Gastrocnemius medialis (tissue), 4 donors: ENCODE measurements around the gene PDIA2. TPM values are rescaled to one million over a fixed set of nuclear protein-coding genes. Genes with fewer than 3 reads are reported as not detected.
A peak's percentile ranks its signal among the peaks of the same experiment; 100 is the strongest.

Experiments
- ATAC-seq, 2 donors: fragments of 150-250 bp; one replicate each; pipeline ENCODE4 v1.9.1; 2016
- DNase-seq, 2 donors: peaks; one replicate each; pipeline ENCODE4 v3.0.0-alpha.2; 2019
- H3K27ac ChIP-seq, 4 donors: fragments of 200-600 bp; sonication (generic); 1 replicate in 1 of 4; 2 replicates in 3 of 4; pipeline ENCODE4 v1.5.1; 2016 to 2018; ENCODE audit warnings: mild to moderate bottlenecking in 2 of 4, moderate library complexity in 1 of 4
- H3K27me3 ChIP-seq, 3 donors: fragments of 200-600 bp; sonication (generic) in 2 of 3; 1 replicate in 1 of 3; 2 replicates in 2 of 3; pipeline versions ENCODE4 v1.5.1 to v1.6.0; 2016 to 2019; ENCODE audit warnings: mild to moderate bottlenecking in 1 of 3, moderate library complexity in 1 of 3
- H3K36me3 ChIP-seq, 2 donors: fragments of 200-600 bp; sonication (generic) in 1 of 2; one replicate each; pipeline ENCODE4 v1.5.1; 2017 to 2018
- H3K4me1 ChIP-seq, 2 donors: fragments of 200-600 bp; sonication (generic) in 1 of 2; one replicate each; pipeline ENCODE4 v1.5.1; 2016 to 2017; ENCODE audit warnings: mild to moderate bottlenecking in 2 of 2
- H3K4me3 ChIP-seq, 4 donors: fragments of 200-600 bp; sonication (generic) in 3 of 4; 1 replicate in 1 of 4; 2 replicates in 3 of 4; pipeline ENCODE4 v1.5.1; 2016 to 2019; ENCODE audit warnings: mild to moderate bottlenecking in 2 of 4
- H3K9me3 ChIP-seq, 3 donors: fragments of 200-600 bp; sonication (generic) in 2 of 3; 1 replicate in 1 of 3; 2 replicates in 2 of 3; pipeline ENCODE4 v1.5.1; 2016 to 2019
- POLR2A ChIP-seq, 2 donors: fragments of 450-650 bp; IDR thresholded peaks; one replicate each; pipeline ENCODE4 v1.6.1; 2017; ENCODE audit warnings: antibody characterized with exemption in 2 of 2, mild to moderate bottlenecking in 2 of 2, moderate library complexity in 2 of 2
- in situ Hi-C, 4 donors: fragments of 200-750 bp; cut with MboI; loops; one replicate each; pipeline versions ENCODE4 v1.15.0 to v1.8.0; 2017; ENCODE audit warnings: low sequenced_read_pairs in 4 of 4
- intact Hi-C: fragments of 100-400 bp; cut with DNase I; formaldehyde crosslinking; loops from one replicate; pipeline ENCODE4 v1.15.1; 2023; ENCODE audit warnings: low total_unique reads
- total RNA-seq, 4 donors: library from RNA; depleted of rRNA; stranded (reverse); fragments of >200 nt; gene quantifications; one replicate each; pipeline versions ENCODE4 v1.1.0 to v1.2.3, GENCODE V29; 2016
- TF ChIP-seq, protein P1 (sequence below), 5 experiments: fragments of 450-650 bp in 3 of 5; fragments of 200-600 bp in 2 of 5; sonication (generic) in 2 of 5; IDR thresholded peaks in 4 of 5; conservative IDR thresholded peaks in 1 of 5; 1 replicate in 4 of 5; 2 replicates in 1 of 5; pipeline ENCODE4 v1.5.1; 2016 to 2019; ENCODE audit warnings: antibody characterized with exemption in 5 of 5, mild to moderate bottlenecking in 3 of 5, moderate library complexity in 3 of 5

The PDIA2 gene
- total RNA-seq, 4 donors from 2014 or later, result 2.2 TPM; not detected in 3

DNA sequence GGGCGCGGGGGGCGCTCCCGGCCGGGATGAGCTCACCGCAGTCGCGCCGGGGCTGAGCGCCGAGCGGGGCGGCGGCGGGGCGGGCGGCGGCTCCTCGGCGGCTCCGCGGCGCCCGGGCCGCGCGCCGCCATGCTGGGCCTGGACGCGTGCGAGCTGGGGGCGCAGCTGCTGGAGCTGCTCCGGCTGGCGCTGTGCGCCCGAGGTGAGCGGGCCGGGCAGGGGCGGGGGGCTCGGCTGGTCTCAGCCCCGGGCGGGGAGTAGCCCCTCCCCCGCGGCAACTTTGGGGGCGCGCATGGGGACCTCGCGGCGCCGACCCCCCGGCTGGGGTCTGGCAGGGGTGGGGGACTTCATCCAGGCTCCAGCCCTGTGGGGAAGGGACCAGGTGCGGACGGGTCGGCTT is 2.4 kb upstream of the PDIA2 start, which contains the start of gene ARHGDIG:
Gene ARHGDIG (plus strand): TSS at position 40 of the 400 bp plus-strand sequence. CDS start 90 bp downstream, at position 130.
- H3K27me3 ChIP-seq, result peaks cover 0 to 18% (median 12%) of the 10 kb centered on the region in 3 donors
- TF ChIP-seq, protein P1, sequence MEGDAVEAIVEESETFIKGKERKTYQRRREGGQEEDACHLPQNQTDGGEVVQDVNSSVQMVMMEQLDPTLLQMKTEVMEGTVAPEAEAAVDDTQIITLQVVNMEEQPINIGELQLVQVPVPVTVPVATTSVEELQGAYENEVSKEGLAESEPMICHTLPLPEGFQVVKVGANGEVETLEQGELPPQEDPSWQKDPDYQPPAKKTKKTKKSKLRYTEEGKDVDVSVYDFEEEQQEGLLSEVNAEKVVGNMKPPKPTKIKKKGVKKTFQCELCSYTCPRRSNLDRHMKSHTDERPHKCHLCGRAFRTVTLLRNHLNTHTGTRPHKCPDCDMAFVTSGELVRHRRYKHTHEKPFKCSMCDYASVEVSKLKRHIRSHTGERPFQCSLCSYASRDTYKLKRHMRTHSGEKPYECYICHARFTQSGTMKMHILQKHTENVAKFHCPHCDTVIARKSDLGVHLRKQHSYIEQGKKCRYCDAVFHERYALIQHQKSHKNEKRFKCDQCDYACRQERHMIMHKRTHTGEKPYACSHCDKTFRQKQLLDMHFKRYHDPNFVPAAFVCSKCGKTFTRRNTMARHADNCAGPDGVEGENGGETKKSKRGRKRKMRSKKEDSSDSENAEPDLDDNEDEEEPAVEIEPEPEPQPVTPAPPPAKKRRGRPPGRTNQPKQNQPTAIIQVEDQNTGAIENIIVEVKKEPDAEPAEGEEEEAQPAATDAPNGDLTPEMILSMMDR (IDR thresholded peaks at IDR 0.05 in 4 of 5, conservative IDR thresholded peaks at IDR 0.05 in 1 of 5), result no peak
- TF ChIP-seq POLR2A (IDR thresholded peaks at IDR 0.05), result no peak
- no peaks in the 10 kb centered on the region for H3K9me3 ChIP-seq
- DNase-seq (no peak), ATAC-seq (peak in 1 of 2 donors; percentile 28)
- H3K4me1 ChIP-seq, result peaks cover 6 to 11% of the 10 kb centered on the region in 2 donors
- intact Hi-C loops, result no loop called here
- no peak within 1 kb of the TSS for H3K27ac ChIP-seq
- no peaks in the 10 kb centered on the region for H3K36me3 ChIP-seq
- in situ Hi-C loops, result no loop called here
- peak within 1 kb of the TSS; percentile 25 to 44 (median 28) for H3K4me3 ChIP-seq

DNA sequence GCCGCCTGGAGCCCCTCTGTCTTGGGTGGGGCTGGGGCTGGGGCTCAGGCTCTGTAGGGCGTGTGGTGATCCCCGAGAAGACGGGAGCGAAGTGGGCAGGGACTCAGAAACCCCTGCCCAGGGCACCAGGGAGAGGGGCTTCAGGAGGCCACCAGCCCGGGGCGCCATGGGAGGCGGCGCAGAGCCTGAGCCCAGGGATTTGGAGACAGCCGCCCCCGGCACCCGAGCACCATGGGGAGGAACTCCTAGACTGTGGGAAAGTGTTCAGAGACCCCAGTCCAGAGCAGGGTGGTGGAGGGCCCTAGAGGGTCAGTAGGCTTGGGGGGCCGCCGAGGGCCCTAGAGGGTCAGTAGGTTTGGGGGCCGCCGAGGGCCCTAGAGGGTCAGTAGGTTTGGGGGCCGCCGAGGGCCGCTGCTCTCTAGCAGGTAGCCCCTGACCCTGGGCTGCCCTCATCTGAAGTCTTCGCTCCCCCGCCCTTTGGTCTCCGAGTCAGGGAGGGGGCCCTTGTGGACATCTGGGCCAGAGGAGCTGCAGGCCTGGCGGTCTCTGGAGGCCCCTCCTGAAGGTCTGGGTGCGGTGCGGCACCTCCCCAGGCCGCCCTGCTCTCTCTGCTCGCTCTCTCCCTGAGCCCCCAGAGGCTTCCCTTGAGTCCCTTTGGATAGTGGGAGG is 1.8 kb upstream of the PDIA2 start:
- no peaks in the 10 kb centered on the region for H3K9me3 ChIP-seq
- peaks cover 6 to 8% of the 10 kb centered on the region in 2 donors for H3K4me1 ChIP-seq
- peak overlapping the region; percentile 25 to 44 (median 28) for H3K4me3 ChIP-seq
- H3K36me3 ChIP-seq, result no peaks in the 10 kb centered on the region
- no peak overlapping the region for H3K27ac ChIP-seq
- ATAC-seq (no peak), DNase-seq (no peak)
- no peak for TF ChIP-seq POLR2A (IDR thresholded peaks at IDR 0.05)
- TF ChIP-seq, protein P1 (IDR thresholded peaks at IDR 0.05 in 4 of 5, conservative IDR thresholded peaks at IDR 0.05 in 1 of 5), result no peak
- in situ Hi-C loops, result no loop called here
- intact Hi-C loops, result no loop called here
- peaks cover 0 to 16% (median 11%) of the 10 kb centered on the region in 3 donors for H3K27me3 ChIP-seq

DNA sequence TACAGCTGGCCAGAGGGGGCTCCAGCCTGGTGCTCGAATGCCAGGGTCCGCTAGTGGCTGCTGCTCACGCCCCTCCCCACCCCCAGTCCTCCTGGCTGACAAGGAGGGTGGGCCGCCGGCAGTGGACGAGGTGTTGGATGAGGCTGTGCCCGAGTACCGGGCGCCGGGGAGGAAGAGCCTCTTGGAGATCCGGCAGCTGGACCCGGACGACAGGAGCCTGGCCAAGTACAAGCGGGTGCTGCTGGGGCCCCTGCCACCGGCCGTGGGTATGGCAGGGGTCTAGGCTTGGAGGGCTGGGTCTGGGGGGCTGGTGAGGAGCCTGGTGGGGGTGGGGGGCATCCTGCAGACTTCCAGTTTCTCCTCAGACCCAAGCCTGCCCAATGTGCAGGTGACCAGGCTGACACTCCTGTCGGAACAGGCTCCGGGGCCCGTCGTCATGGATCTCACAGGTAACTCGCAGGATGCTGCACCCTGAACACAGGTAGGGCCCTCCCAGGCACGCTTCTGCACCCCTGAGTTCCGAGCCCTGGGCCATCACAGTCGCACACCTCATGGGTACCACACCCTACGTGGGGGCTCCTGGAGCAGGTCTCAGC is 1.2 kb upstream of the PDIA2 start:
- H3K36me3 ChIP-seq, result no peaks in the 10 kb centered on the region
- ATAC-seq (no peak), DNase-seq (no peak)
- H3K27ac ChIP-seq, result no peak overlapping the region
- peaks cover 0 to 15% (median 9%) of the 10 kb centered on the region in 3 donors for H3K27me3 ChIP-seq
- intact Hi-C loops (no loop called here), in situ Hi-C loops (no loop called here)
- TF ChIP-seq, protein P1 (IDR thresholded peaks at IDR 0.05 in 4 of 5, conservative IDR thresholded peaks at IDR 0.05 in 1 of 5), result no peak
- TF ChIP-seq POLR2A (IDR thresholded peaks at IDR 0.05), result no peak
- H3K9me3 ChIP-seq, result no peaks in the 10 kb centered on the region
- H3K4me3 ChIP-seq, result no peak overlapping the region
- H3K4me1 ChIP-seq, result peaks cover 6 to 7% of the 10 kb centered on the region in 2 donors

DNA sequence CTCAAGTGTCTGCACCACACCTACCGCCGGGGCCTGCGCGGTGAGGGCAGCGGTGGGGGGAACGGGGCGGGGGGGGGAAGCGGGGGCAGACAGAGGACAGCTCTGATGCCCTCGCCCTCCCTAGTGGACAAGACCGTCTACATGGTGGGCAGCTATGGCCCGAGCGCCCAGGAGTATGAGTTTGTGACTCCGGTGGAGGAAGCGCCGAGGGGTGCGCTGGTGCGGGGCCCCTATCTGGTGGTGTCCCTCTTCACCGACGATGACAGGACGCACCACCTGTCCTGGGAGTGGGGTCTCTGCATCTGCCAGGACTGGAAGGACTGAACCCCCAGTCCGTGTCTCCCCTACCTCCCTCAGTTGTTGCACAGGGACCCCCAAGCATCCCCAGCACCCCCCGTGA is 473 bp upstream of the PDIA2 start:
- intact Hi-C loops, result no loop called here
- DNase-seq (no peak), ATAC-seq (no peak)
- H3K9me3 ChIP-seq, result no peaks in the 10 kb centered on the region
- in situ Hi-C loops, result no loop called here
- H3K4me3 ChIP-seq, result no peak overlapping the region
- H3K36me3 ChIP-seq, result peaks cover 0 to 5% of the 10 kb centered on the region in 2 donors
- H3K27me3 ChIP-seq, result peaks cover 0 to 15% (median 9%) of the 10 kb centered on the region in 3 donors
- H3K4me1 ChIP-seq, result peaks cover 6 to 7% of the 10 kb centered on the region in 2 donors
- H3K27ac ChIP-seq, result no peak overlapping the region
- TF ChIP-seq, protein P1 (IDR thresholded peaks at IDR 0.05 in 4 of 5, conservative IDR thresholded peaks at IDR 0.05 in 1 of 5), result no peak
- no peak for TF ChIP-seq POLR2A (IDR thresholded peaks at IDR 0.05)
